DOHH2 (cell line): ENCODE data around the gene RAB22A.

Source experiments
- H3F3A ChIP-seq: fragments of 200-600 bp; sonication (generic), shearing (Covaris generic); 2 replicates; pipeline ENCODE4 v1.6.0; 2016; ENCODE audit warnings: antibody characterized with exemption, mild to moderate bottlenecking; ENCODE audit not compliant: control insufficient read depth, insufficient read depth
- H3K27ac ChIP-seq: fragments of 200-600 bp; sonication (generic); 2 replicates; pipeline ENCODE4 v1.5.1; 2014; ENCODE audit warnings: low read depth, mild to moderate bottlenecking, low read length, moderate library complexity
- H3K27me3 ChIP-seq: fragments of 200-600 bp; sonication (generic); 2 replicates; pipeline ENCODE4 v1.6.1; 2014; ENCODE audit warnings: mild to moderate bottlenecking, low read length, mixed read lengths; ENCODE audit not compliant: control insufficient read depth
- H3K36me3 ChIP-seq: fragments of 200-600 bp; sonication (generic); 2 replicates; pipeline ENCODE4 v1.6.1; 2014; ENCODE audit warnings: mild to moderate bottlenecking, low read length, moderate library complexity, mixed read lengths; ENCODE audit not compliant: control insufficient read depth
- H3K4me1 ChIP-seq: fragments of 200-600 bp; sonication (generic); 2 replicates; pipeline ENCODE4 v1.6.1; 2014; ENCODE audit warnings: mild to moderate bottlenecking, low read length, mixed read lengths; ENCODE audit not compliant: control insufficient read depth
- H3K4me2 ChIP-seq: fragments of 200-600 bp; sonication (generic); 2 replicates; pipeline ENCODE4 v1.6.0; 2014; ENCODE audit warnings: mild to moderate bottlenecking, low read length, moderate library complexity
- H3K4me3 ChIP-seq: fragments of 200-600 bp; sonication (generic); 2 replicates; pipeline ENCODE4 v1.5.1; 2014; ENCODE audit warnings: mild to moderate bottlenecking, low read length, mixed read lengths
- H3K79me2 ChIP-seq: fragments of 200-600 bp; sonication (generic); 2 replicates; pipeline ENCODE4 v1.6.1; 2014; ENCODE audit warnings: mild to moderate bottlenecking, low read length, mixed read lengths; ENCODE audit not compliant: control insufficient read depth
- H3K9me2 ChIP-seq: fragments of 200-600 bp; sonication (generic); replicated peaks from 2 replicates; pipeline ENCODE4 v1.6.1; 2014; ENCODE audit warnings: mild to moderate bottlenecking, low read length, mixed read lengths; ENCODE audit not compliant: control insufficient read depth
- H3K9me3 ChIP-seq: fragments of 200-600 bp; sonication (generic); 2 replicates; pipeline ENCODE4 v1.6.1; 2014; ENCODE audit warnings: antibody characterized with exemption, low read length, mixed read lengths; ENCODE audit not compliant: control insufficient read depth, insufficient read depth
- H4K20me1 ChIP-seq: fragments of 200-600 bp; sonication (generic); 2 replicates; pipeline ENCODE4 v1.6.0; 2014; ENCODE audit warnings: low read depth, mild to moderate bottlenecking, antibody characterized with exemption, low read length, moderate library complexity; ENCODE audit not compliant: control insufficient read depth, insufficient read depth
- CTCF ChIP-seq: fragments of 200-600 bp; sonication (generic); IDR thresholded peaks from one replicate; pipeline ENCODE4 v1.5.1; 2014; ENCODE audit warnings: antibody characterized with exemption, mild to moderate bottlenecking, low read depth, low read length; ENCODE audit not compliant: poor library complexity, severe bottlenecking
- EZH2phosphoT487 ChIP-seq: fragments of 200-600 bp; sonication (generic); IDR thresholded peaks from 2 replicates; pipeline ENCODE4 v1.6.1; 2017; ENCODE audit warnings: borderline replicate concordance, mild to moderate bottlenecking, antibody characterized with exemption, low read length, moderate library complexity, mixed read lengths

Gene RAB22A

GRCh38 chr20:58308680-58309527, 611 bp upstream of the RAB22A start:
- TF ChIP-seq CTCF, result no peak
- TF ChIP-seq EZH2phosphoT487, result no peak
- no peaks in the 10 kb centered on the region for H3K27me3 ChIP-seq
- H3K9me3 ChIP-seq, result no peaks in the 10 kb centered on the region
- H3K9me2 ChIP-seq, result no peaks in the 10 kb centered on the region
- H3K4me3 ChIP-seq, result peak overlapping the region; percentile 75
- H3K36me3 ChIP-seq, result peaks cover 29% of the 10 kb centered on the region
- H4K20me1 ChIP-seq, result no peaks in the 10 kb centered on the region
- peaks cover 7% of the 10 kb centered on the region; the same call in 1 of the 2 replicates for H3F3A ChIP-seq
- peaks cover 33% of the 10 kb centered on the region for H3K79me2 ChIP-seq
- H3K4me2 ChIP-seq, result peak overlapping the region; percentile 60
- no peak overlapping the region for H3K27ac ChIP-seq
- H3K4me1 ChIP-seq, result peaks cover 38% of the 10 kb centered on the region

DNA sequence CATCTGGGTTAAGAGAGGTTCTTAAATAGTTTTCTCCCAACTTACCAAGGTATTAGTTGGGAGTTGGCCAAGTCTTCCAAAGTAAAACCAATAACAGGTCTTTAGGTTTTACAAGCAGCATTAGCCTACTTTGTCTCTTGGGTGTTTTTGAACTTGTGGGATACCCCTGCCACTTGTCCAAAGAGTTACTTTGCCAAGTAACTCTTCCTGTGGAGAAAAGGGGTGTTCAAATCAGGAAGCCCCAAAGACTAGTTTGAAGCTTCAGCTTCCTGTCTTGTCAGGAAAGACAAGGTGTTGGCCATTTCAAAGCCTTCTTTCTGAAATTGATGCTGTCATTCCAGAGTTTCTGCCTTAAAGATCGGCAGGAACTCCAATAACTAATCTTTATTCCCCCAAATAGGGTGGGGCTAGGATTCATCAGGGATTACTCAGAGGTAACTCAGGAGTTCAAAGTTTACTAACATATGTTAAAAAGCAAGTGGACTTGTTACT, 822 bp downstream of the RAB22A start:
- no peak for TF ChIP-seq CTCF
- TF ChIP-seq EZH2phosphoT487, result no peak
- Histone ChIP-seq H3K9me3 (no peaks in the 10 kb centered on the region), H3K4me2 (peak overlapping the region; percentile 82), H3K4me1 (peaks cover 38% of the 10 kb centered on the region), H3F3A (peaks cover 7% of the 10 kb centered on the region; the same call in 1 of the 2 replicates), H4K20me1 (no peaks in the 10 kb centered on the region), H3K27ac (peak overlapping the region; percentile 34; the same call in 1 of the 2 replicates), H3K9me2 (no peaks in the 10 kb centered on the region), H3K79me2 (peaks cover 33% of the 10 kb centered on the region), H3K27me3 (no peaks in the 10 kb centered on the region), H3K4me3 (peak overlapping the region; percentile 81), H3K36me3 (peaks cover 39% of the 10 kb centered on the region)

DNA sequence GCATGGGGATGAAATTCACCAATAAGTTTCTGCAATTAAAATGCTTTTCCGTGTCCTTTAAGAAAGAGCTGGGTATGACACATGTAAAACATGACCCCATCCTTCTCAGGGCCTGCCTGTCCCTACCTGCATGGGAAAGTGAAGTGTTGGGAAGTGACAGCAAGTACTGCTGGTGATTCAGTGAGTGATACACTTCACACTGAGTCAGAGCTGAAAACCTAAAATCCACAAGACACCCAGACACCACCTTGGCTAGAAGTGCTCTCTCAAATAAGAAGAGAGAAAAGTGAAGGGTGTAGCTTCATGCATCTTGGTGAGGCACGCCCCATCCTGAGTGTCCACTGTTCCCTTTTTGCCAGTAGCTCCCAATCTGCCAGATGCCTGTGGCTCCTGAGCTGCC, 3.3 kb downstream of the RAB22A start:
- Histone ChIP-seq H3K4me3 (no peak overlapping the region), H3K4me1 (peaks cover 22% of the 10 kb centered on the region), H3K9me2 (no peaks in the 10 kb centered on the region), H3K79me2 (peaks cover 44% of the 10 kb centered on the region), H3K27ac (no peak overlapping the region), H4K20me1 (no peaks in the 10 kb centered on the region), H3K4me2 (no peak overlapping the region), H3K9me3 (no peaks in the 10 kb centered on the region), H3K36me3 (peaks cover 51% of the 10 kb centered on the region), H3F3A (no peaks in the 10 kb centered on the region), H3K27me3 (no peaks in the 10 kb centered on the region)
- TF ChIP-seq EZH2phosphoT487, result no peak
- no peak for TF ChIP-seq CTCF
